Caco-2 (cell line): ENCODE results near the gene CRPPA. TPM values are rescaled to one million over a fixed set of nuclear protein-coding genes. Genes with fewer than 3 reads are reported as not detected.

Experiments used
- BruUV-seq: library from RNA; stranded (reverse); fragments of 400-500 nt; replicated peaks from 2 replicates; lab custom pipeline; 2021; lab: Mats Ljungman, UMichigan
- CTCF ChIA-PET: fragments of 300-600 bp; sonication (Branson Sonifier 250); formaldehyde crosslinking; loops from one replicate; lab custom pipeline; 2022; ENCODE audit warnings: antibody characterized with exemption; lab: Charles Lee
- POLR2A ChIA-PET: fragments of 300-600 bp; sonication (Branson Sonifier 250); formaldehyde crosslinking; loops from one replicate; lab custom pipeline; 2022; ENCODE audit warnings: antibody characterized with exemption; lab: Charles Lee
- DNase-seq, 2 experiments: peaks; one replicate each; pipeline versions ENCODE4 v3.0.0 to v3.0.0-alpha.2; 2020 to 2022
- H3K27me3 ChIP-seq: replicated peaks from 2 replicates; pipeline ENCODE4 v1.6.0; 2011; ENCODE audit warnings: low read length; ENCODE audit not compliant: control insufficient read depth, insufficient read depth
- H3K36me3 ChIP-seq: 2 replicates; pipeline ENCODE4 v1.5.1; 2011; ENCODE audit warnings: low read length; ENCODE audit not compliant: control insufficient read depth, insufficient read depth
- H3K4me1 ChIP-seq: fragments of 250-450 bp; sonication (Bioruptor Pico); 2 replicates; pipeline ENCODE4 v1.5.1; 2020; ENCODE audit warnings: mild to moderate bottlenecking
- H3K4me3 ChIP-seq: 2 replicates; pipeline ENCODE4 v1.5.1; 2011; ENCODE audit warnings: low read depth, mild to moderate bottlenecking, control low read depth, low read length
- H3K9me3 ChIP-seq: fragments of 250-450 bp; sonication (Bioruptor Pico); 2 replicates; pipeline ENCODE4 v1.5.1; 2020; ENCODE audit warnings: mild to moderate bottlenecking, moderate library complexity
- H3K27ac Mint-ChIP-seq: one replicate; pipeline ENCODE4 v1.8.0; 2022; ENCODE audit warnings: mixed read lengths; ENCODE audit not compliant: unreplicated experiment
- H3K27me3 Mint-ChIP-seq: one replicate; pipeline ENCODE4 v1.8.0; 2022; ENCODE audit warnings: mixed read lengths; ENCODE audit not compliant: insufficient read depth, unreplicated experiment
- H3K36me3 Mint-ChIP-seq: one replicate; pipeline ENCODE4 v1.8.0; 2022; ENCODE audit warnings: mild to moderate bottlenecking, mixed read lengths; ENCODE audit not compliant: insufficient read depth, unreplicated experiment
- H3K4me1 Mint-ChIP-seq: one replicate; pipeline ENCODE4 v1.8.0; 2022; ENCODE audit warnings: low read depth, mixed read lengths; ENCODE audit not compliant: unreplicated experiment
- H3K4me3 Mint-ChIP-seq: one replicate; pipeline ENCODE4 v1.8.0; 2022; ENCODE audit warnings: mild to moderate bottlenecking, moderate library complexity, mixed read lengths; ENCODE audit not compliant: unreplicated experiment
- H3K9me3 Mint-ChIP-seq: one replicate; pipeline ENCODE4 v1.8.0; 2022; ENCODE audit warnings: mixed read lengths; ENCODE audit not compliant: unreplicated experiment
- CTCF ChIP-seq, 2 experiments: fragments of 200-600 bp in 1 of 2; IDR thresholded peaks; 1 replicate in 1 of 2; 2 replicates in 1 of 2; pipeline versions ENCODE4 v1.5.1 to v1.8.0; 2011 to 2022; ENCODE audit warnings: antibody characterized with exemption in 1 of 2, control low read depth in 1 of 2, inconsistent platforms in 1 of 2, low read depth in 1 of 2, low read length in 1 of 2, mild to moderate bottlenecking in 1 of 2, moderate library complexity in 1 of 2; ENCODE audit not compliant: insufficient read depth in 1 of 2, severe bottlenecking in 1 of 2, unreplicated experiment in 1 of 2
- intact Hi-C: fragments of 100-400 bp; cut with micrococcal nuclease; formaldehyde crosslinking; loops from one replicate; pipeline ENCODE4 v1.10.0; 2022; ENCODE audit not compliant: unreplicated experiment
- total RNA-seq: library from RNA; stranded (reverse); gene quantifications from 2 replicates; pipeline ENCODE4 v1.2.3, GENCODE V29; 2022

CRPPA gene
- total RNA-seq, 1 experiment from 2014 or later = 7.3 TPM

GRCh38 chr7:16428672-16429071 lies 7.3 kb upstream of the CRPPA start:
- BruUV-seq = no TSS peak
- no peaks in the 10 kb centered on the region for H3K36me3 ChIP-seq
- intact Hi-C loops = no loop called here
- CTCF ChIA-PET = no interaction called here
- Mint-ChIP-seq H3K27me3 (no peaks in the 10 kb centered on the region), H3K36me3 (no peaks in the 10 kb centered on the region), H3K27ac (no peak overlapping the region), H3K4me1 (peaks cover 12% of the 10 kb centered on the region), H3K9me3 (no peaks in the 10 kb centered on the region), H3K4me3 (no peak overlapping the region)
- TF ChIP-seq CTCF (IDR thresholded peaks at IDR 0.05; ENCODE audit: insufficient read depth in 1 of 2, low read depth in 1 of 2, low read length in 1 of 2, severe bottlenecking in 1 of 2, unreplicated experiment in 1 of 2) = no peak
- POLR2A ChIA-PET = no interaction called here
- DNase-seq = no peak
- H3K27me3 ChIP-seq = no peaks in the 10 kb centered on the region
- H3K9me3 ChIP-seq = no peaks in the 10 kb centered on the region
- H3K4me3 ChIP-seq = no peak overlapping the region
- peaks cover 13% of the 10 kb centered on the region; the same call in 1 of the 2 replicates for H3K4me1 ChIP-seq

GRCh38 chr7:16428182-16428581 lies 6.8 kb upstream of the CRPPA start:
- H3K4me1 ChIP-seq = peaks cover 14% of the 10 kb centered on the region
- no peak overlapping the region for H3K27ac Mint-ChIP-seq
- no peaks in the 10 kb centered on the region for H3K36me3 ChIP-seq
- no peaks in the 10 kb centered on the region for H3K27me3 ChIP-seq
- intact Hi-C loops = no loop called here
- no peak overlapping the region for H3K4me3 ChIP-seq
- ChIA-PET CTCF (no interaction called here), POLR2A (no interaction called here)
- no peak for DNase-seq
- H3K9me3 ChIP-seq = no peaks in the 10 kb centered on the region
- no peaks in the 10 kb centered on the region for H3K9me3 Mint-ChIP-seq
- no peaks in the 10 kb centered on the region for H3K36me3 Mint-ChIP-seq
- no TSS peak for BruUV-seq
- no peak for TF ChIP-seq CTCF (IDR thresholded peaks at IDR 0.05; ENCODE audit: insufficient read depth in 1 of 2, low read depth in 1 of 2, low read length in 1 of 2, severe bottlenecking in 1 of 2, unreplicated experiment in 1 of 2)
- H3K27me3 Mint-ChIP-seq = no peaks in the 10 kb centered on the region
- H3K4me1 Mint-ChIP-seq = peaks cover 13% of the 10 kb centered on the region
- no peak overlapping the region for H3K4me3 Mint-ChIP-seq

- ChIA-PET CTCF (no interaction called here), POLR2A (no interaction called here)
- Mint-ChIP-seq H3K27ac (no peak overlapping the region), H3K4me3 (no peak overlapping the region), H3K4me1 (peaks cover 29% of the 10 kb centered on the region), H3K9me3 (no peaks in the 10 kb centered on the region), H3K27me3 (no peaks in the 10 kb centered on the region), H3K36me3 (peaks cover 6% of the 10 kb centered on the region)
- Histone ChIP-seq H3K27me3 (no peaks in the 10 kb centered on the region), H3K4me1 (peaks cover 22% of the 10 kb centered on the region), H3K4me3 (no peak overlapping the region), H3K9me3 (no peaks in the 10 kb centered on the region), H3K36me3 (no peaks in the 10 kb centered on the region)
- no peak for DNase-seq
- no TSS peak for BruUV-seq
- intact Hi-C loops = loop anchor here (5.0 kb wide), 4 partner anchors 151 to 656 kb away; partner anchors contain the start of genes ANKMY2 and BZW2
- no peak for TF ChIP-seq CTCF (IDR thresholded peaks at IDR 0.05; ENCODE audit: insufficient read depth in 1 of 2, low read depth in 1 of 2, low read length in 1 of 2, severe bottlenecking in 1 of 2, unreplicated experiment in 1 of 2)
Measured at GRCh38 chr7:16423761-16424160, 2.4 kb upstream of the CRPPA start.
